IMR-90 (cell line): ENCODE measurements around the gene MAP3K9. TPM values are rescaled to one million over a fixed set of nuclear protein-coding genes. Genes with fewer than 3 reads are reported as not detected.

Experiments
- ATAC-seq: fragments of 200-7000 bp; cut with Tn5 transposase; 2 replicates; pipeline ENCODE4 v1.9.1; 2020; ENCODE audit warnings: low read depth, mild to moderate bottlenecking, moderate library complexity
- BruUV-seq: library from RNA; stranded (reverse); fragments of 400-500 nt; replicated peaks from 2 replicates; lab custom pipeline; 2021; lab: Mats Ljungman, UMichigan
- CTCF ChIA-PET: fragments of 300-600 bp; formaldehyde crosslinking; extraction: SDS; loops from one replicate; lab custom pipeline; 2021; ENCODE audit warnings: antibody characterized with exemption; lab: Yijun Ruan, JAX
- POLR2A ChIA-PET: fragments of 300-600 bp; sonication (Branson Sonifier 250); formaldehyde crosslinking; loops from one replicate; lab custom pipeline; 2022; ENCODE audit warnings: antibody characterized with exemption; ENCODE audit not compliant: unreplicated experiment; lab: Charles Lee
- DNase-seq: peaks from one replicate; pipeline ENCODE4 v3.0.0; 2013
- H2AFZ ChIP-seq: replicated peaks from 2 replicates; pipeline ENCODE3; 2013; ENCODE audit warnings: low read length, mild to moderate bottlenecking; ENCODE audit not compliant: poor library complexity
- H2AK5ac ChIP-seq: 2 replicates; pipeline ENCODE4 v1.6.1; 2013; ENCODE audit warnings: low read depth, low read length, inconsistent platforms
- H2AK9ac ChIP-seq: replicated peaks from 2 replicates; pipeline ENCODE3; 2013; ENCODE audit warnings: mild to moderate bottlenecking, low read depth, low read length, moderate library complexity; ENCODE audit not compliant: poor library complexity
- H2BK120ac ChIP-seq: 2 replicates; pipeline ENCODE4 v1.6.1; 2013; ENCODE audit warnings: low read depth, low read length, inconsistent platforms
- H2BK15ac ChIP-seq: 3 replicates; pipeline ENCODE4 v1.6.1; 2013; ENCODE audit warnings: low read depth, low read length, inconsistent platforms
- H2BK20ac ChIP-seq: 2 replicates; pipeline ENCODE4 v1.6.1; 2013; ENCODE audit warnings: low read depth, mild to moderate bottlenecking, inconsistent platforms, low read length, moderate library complexity
- H2BK5ac ChIP-seq: 2 replicates; pipeline ENCODE4 v1.6.1; 2013; ENCODE audit warnings: mild to moderate bottlenecking, low read depth, low read length, inconsistent platforms; ENCODE audit not compliant: poor library complexity, severe bottlenecking
- H3K14ac ChIP-seq: replicated peaks from 2 replicates; pipeline ENCODE4 v1.6.1; 2013; ENCODE audit warnings: low read depth, low read length, inconsistent platforms
- H3K18ac ChIP-seq: 2 replicates; pipeline ENCODE4 v1.6.1; 2013; ENCODE audit warnings: low read depth, low read length, control low read depth
- H3K23ac ChIP-seq: 2 replicates; pipeline ENCODE4 v1.6.1; 2013; ENCODE audit warnings: low read depth, low read length, inconsistent platforms
- H3K27ac ChIP-seq: 2 replicates; pipeline ENCODE4 v1.5.1; 2013; ENCODE audit warnings: mild to moderate bottlenecking, control low read depth, low read length; ENCODE audit not compliant: insufficient read depth
- H3K27me3 ChIP-seq: 2 replicates; pipeline ENCODE4 v1.6.1; 2013; ENCODE audit warnings: low read length; ENCODE audit not compliant: control insufficient read depth, insufficient read depth
- H3K36me3 ChIP-seq: 2 replicates; pipeline ENCODE4 v1.6.1; 2013; ENCODE audit warnings: low read length, mixed read lengths; ENCODE audit not compliant: control insufficient read depth, insufficient read depth
- H3K4ac ChIP-seq: 2 replicates; pipeline ENCODE4 v1.6.1; 2013; ENCODE audit warnings: low read depth, low read length, inconsistent platforms
- H3K4me1 ChIP-seq: 2 replicates; pipeline ENCODE4 v1.6.1; 2013; ENCODE audit warnings: low read length, mixed read lengths; ENCODE audit not compliant: control insufficient read depth, insufficient read depth
- H3K4me2 ChIP-seq: 2 replicates; pipeline ENCODE4 v1.6.1; 2013; ENCODE audit warnings: low read depth, mild to moderate bottlenecking, control low read depth, low read length, moderate library complexity
- H3K4me3 ChIP-seq: 2 replicates; pipeline ENCODE4 v1.5.1; 2013; ENCODE audit warnings: low read depth, mild to moderate bottlenecking, control low read depth, low read length, moderate library complexity; ENCODE audit not compliant: insufficient read depth
- H3K56ac ChIP-seq: 2 replicates; pipeline ENCODE4 v1.6.1; 2013; ENCODE audit warnings: low read length, inconsistent platforms; ENCODE audit not compliant: insufficient read depth; ENCODE audit errors: extremely low read depth
- H3K79me1 ChIP-seq, 2 experiments: 2 replicates each; pipeline ENCODE4 v1.6.1; 2013; ENCODE audit warnings: low read length in 2 of 2, inconsistent platforms in 1 of 2, low read depth in 1 of 2
- H3K9ac ChIP-seq: 2 replicates; pipeline ENCODE4 v1.6.1; 2013; ENCODE audit warnings: low read depth, low read length, control low read depth
- H3K9me1 ChIP-seq: 2 replicates; pipeline ENCODE4 v1.6.1; 2013; ENCODE audit warnings: low read length, inconsistent platforms; ENCODE audit not compliant: insufficient read depth
- H3K9me3 ChIP-seq: 2 replicates; pipeline ENCODE4 v1.6.1; 2013; ENCODE audit warnings: low read length; ENCODE audit not compliant: control insufficient read depth, insufficient read depth
- H4K20me1 ChIP-seq: 2 replicates; pipeline ENCODE4 v1.6.1; 2013; ENCODE audit warnings: low read length, inconsistent platforms; ENCODE audit not compliant: insufficient read depth
- H4K5ac ChIP-seq: 2 replicates; pipeline ENCODE4 v1.6.1; 2013; ENCODE audit warnings: mild to moderate bottlenecking, low read depth, low read length, control low read depth
- H4K8ac ChIP-seq, 2 experiments: 2 replicates each; pipeline ENCODE4 v1.6.1; 2013; ENCODE audit warnings: low read depth in 2 of 2, low read length in 2 of 2, control low read depth in 1 of 2, inconsistent platforms in 1 of 2
- H4K91ac ChIP-seq: 2 replicates; pipeline ENCODE4 v1.6.1; 2013; ENCODE audit warnings: low read depth, low read length, inconsistent platforms; ENCODE audit not compliant: insufficient read depth
- BHLHE40 ChIP-seq: fragments of 150-350 bp; IDR thresholded peaks from 2 replicates; pipeline ENCODE4 v1.6.1; 2016; ENCODE audit warnings: mild to moderate bottlenecking, low read depth, low read length
- CEBPB ChIP-seq: IDR thresholded peaks from 2 replicates; pipeline ENCODE4 v1.6.1; 2012; ENCODE audit warnings: low read depth, low read length, improper control_type of control experiment
- CHD1 ChIP-seq: IDR thresholded peaks from 2 replicates; pipeline ENCODE4 v1.6.1; 2012; ENCODE audit warnings: low read depth, low read length, improper control_type of control experiment
- CTCF ChIP-seq: conservative IDR thresholded peaks from 2 replicates; pipeline ENCODE4 v1.5.1; 2012; ENCODE audit warnings: mild to moderate bottlenecking, low read depth, low read length, improper control_type of control experiment
- ELK1 ChIP-seq: fragments of 150-350 bp; IDR thresholded peaks from 2 replicates; pipeline ENCODE4 v1.6.1; 2016; ENCODE audit warnings: low read depth, mild to moderate bottlenecking, low read length, moderate library complexity, borderline replicate concordance
- FOS ChIP-seq: fragments of 150-350 bp; IDR thresholded peaks from 2 replicates; pipeline ENCODE4 v1.6.1; 2016; ENCODE audit warnings: low read depth, low read length
- MAFK ChIP-seq: IDR thresholded peaks from 2 replicates; pipeline ENCODE4 v1.6.1; 2012; ENCODE audit warnings: low read depth, low read length, improper control_type of control experiment
- MAZ ChIP-seq: IDR thresholded peaks from 2 replicates; pipeline ENCODE4 v1.6.1; 2012; ENCODE audit warnings: low read depth, mild to moderate bottlenecking, low read length, improper control_type of control experiment, moderate library complexity, borderline replicate concordance
- MXI1 ChIP-seq: IDR thresholded peaks from 2 replicates; pipeline ENCODE4 v1.6.1; 2012; ENCODE audit warnings: low read depth, mild to moderate bottlenecking, low read length, moderate library complexity, borderline replicate concordance
- NFE2L2 ChIP-seq: fragments of 150-350 bp; IDR thresholded peaks from 2 replicates; pipeline ENCODE4 v1.6.1; 2016; ENCODE audit warnings: low read depth, mild to moderate bottlenecking, low read length
- POLR2A ChIP-seq: IDR thresholded peaks from 2 replicates; pipeline ENCODE4 v1.6.1; 2012; ENCODE audit warnings: mild to moderate bottlenecking, low read depth, low read length
- RAD21 ChIP-seq: IDR thresholded peaks from 2 replicates; pipeline ENCODE4 v1.6.1; 2012; ENCODE audit warnings: low read length, improper control_type of control experiment
- RCOR1 ChIP-seq: IDR thresholded peaks from 2 replicates; pipeline ENCODE4 v1.6.1; 2012; ENCODE audit warnings: mild to moderate bottlenecking, low read length, improper control_type of control experiment; ENCODE audit not compliant: insufficient replicate concordance
- RFX5 ChIP-seq: IDR thresholded peaks from 2 replicates; pipeline ENCODE4 v1.8.0; 2012; ENCODE audit warnings: low read depth, mild to moderate bottlenecking, low read length, moderate library complexity
- SMC3 ChIP-seq: fragments of 150-350 bp; IDR thresholded peaks from 2 replicates; pipeline ENCODE4 v1.6.1; 2016; ENCODE audit warnings: low read depth, mild to moderate bottlenecking, antibody characterized with exemption, low read length, moderate library complexity
- USF2 ChIP-seq: fragments of 150-350 bp; IDR thresholded peaks from 2 replicates; pipeline ENCODE4 v1.6.1; 2017; ENCODE audit warnings: mild to moderate bottlenecking, antibody characterized with exemption, low read length, low read depth
- WGBS, 2 experiments: methylation state at CpG; one replicate each; pipeline versions ENCODE4 v1.1.5 to v1.1.7; 2013; ENCODE audit warnings: missing lambda C conversion rate in 2 of 2; ENCODE audit not compliant: insufficient read length in 1 of 2; ENCODE audit errors: extremely low coverage in 2 of 2; 5-methylcytosine and 5-hydroxymethylcytosine counted together
- dilution Hi-C: fragments of 300-500 bp; cut with HindIII; formaldehyde crosslinking; loops from one replicate; pipeline ENCODE4 v1.14.3; 2018; ENCODE audit warnings: low sequenced_read_pairs; ENCODE audit not compliant: unreplicated experiment
- in situ Hi-C: fragments of 300-500 bp; cut with MboI; formaldehyde crosslinking; loops from 3 replicates; pipeline ENCODE4 v1.14.3; 2019; ENCODE audit warnings: low sequenced_read_pairs, inconsistent platforms, mixed read lengths
- intact Hi-C: fragments of 100-400 bp; cut with micrococcal nuclease; formaldehyde crosslinking; loops from 2 replicates; pipeline ENCODE4 v1.10.0; 2022
- polyA plus RNA-seq, 3 experiments: library from polyadenylated mRNA; depleted of rRNA; stranded (reverse); fragments of >200 nt; gene quantifications; 2 replicates each; pipeline ENCODE4 v1.2.3, GENCODE V29; 2012; ENCODE audit warnings: low replicate concordance in 1 of 3
- total RNA-seq: library from RNA; depleted of rRNA; stranded (reverse); fragments of >200 nt; gene quantifications from 2 replicates; pipeline ENCODE4 v1.2.3, GENCODE V29; 2012

Gene MAP3K9
- total and polyA plus RNA-seq, 2 of the 4 experiments (the other 2 are of a cell fraction): 0.17 to 0.18 TPM

- no peak overlapping the region for H2AFZ ChIP-seq
- no peak overlapping the region for H2BK15ac ChIP-seq
- no peak overlapping the region for H3K4me3 ChIP-seq
- in situ Hi-C loops (no loop called here), dilution Hi-C loops (no loop called here), intact Hi-C loops (loop anchor here (10.0 kb wide), 1 partner anchor 622 kb away; no protein-coding TSS in a partner anchor)
- H3K9me3 ChIP-seq: no peaks in the 10 kb centered on the region
- H2AK9ac ChIP-seq: no peak overlapping the region
- no peak overlapping the region for H3K9ac ChIP-seq
- H2BK120ac ChIP-seq: no peak overlapping the region
- no peak overlapping the region for H3K18ac ChIP-seq
- no peaks in the 10 kb centered on the region for H3K9me1 ChIP-seq
- H3K4me1 ChIP-seq: no peaks in the 10 kb centered on the region
- CTCF ChIA-PET: no interaction called here
- no peak overlapping the region for H4K91ac ChIP-seq
- no peaks in the 10 kb centered on the region for H3K79me1 ChIP-seq
- no peak overlapping the region for H2BK20ac ChIP-seq
- H3K4me2 ChIP-seq: no peak overlapping the region
- no peak overlapping the region for H3K56ac ChIP-seq
- POLR2A ChIA-PET: no interaction called here
- H4K5ac ChIP-seq: no peak overlapping the region
- no peak for TF ChIP-seq MAZ
- TF ChIP-seq RCOR1: no peak
- TF ChIP-seq RAD21: no peak
- no peak for TF ChIP-seq RFX5
- no peak for TF ChIP-seq POLR2A
- no peak for TF ChIP-seq FOS
- TF ChIP-seq MXI1: no peak
- no peak for TF ChIP-seq CEBPB
- TF ChIP-seq SMC3: no peak
- TF ChIP-seq MAFK: no peak
- no peak for TF ChIP-seq NFE2L2
- no peak for TF ChIP-seq CHD1
- no peak for TF ChIP-seq ELK1
- no peak for TF ChIP-seq USF2
- TF ChIP-seq BHLHE40: no peak
- no peak for TF ChIP-seq CTCF
- no peak overlapping the region for H3K23ac ChIP-seq
- peaks cover 16% of the 10 kb centered on the region for H3K27me3 ChIP-seq
- no CpG with 5 or more reads among the region's 1 CpG for WGBS, 2 experiments
- H2BK5ac ChIP-seq: no peak overlapping the region
- DNase-seq (no peak), ATAC-seq (no peak)
- H3K27ac ChIP-seq: no peak overlapping the region
- H3K4ac ChIP-seq: no peak overlapping the region
- H3K36me3 ChIP-seq: no peaks in the 10 kb centered on the region
- no peak overlapping the region for H3K14ac ChIP-seq
- H4K8ac ChIP-seq: no peak overlapping the region
- H4K20me1 ChIP-seq: no peaks in the 10 kb centered on the region
- BruUV-seq: no TSS peak
- H2AK5ac ChIP-seq: no peak overlapping the region
Observed at GRCh38 chr14:70716958-70717357, 92.4 kb downstream of the MAP3K9 start.
